Brain pericyte (primary cell): ENCODE data around the gene CNIH1.
"Not testable (repeated sequence)": the region's sequence is repeated elsewhere in the genome, so short reads cannot be mapped to it uniquely, and the experiment has no call there.

Source experiments
- DNase-seq: peaks from one replicate; pipeline ENCODE4 v3.0.0-alpha.2; 2012; ENCODE audit warnings: low read depth, low spot score

CNIH1 gene

GRCh38 chr14:54381821-54382220 is 59.4 kb downstream of the CNIH1 start:
- no peak for DNase-seq

- DNase-seq = not testable (repeated sequence)
Measured at GRCh38 chr14:54380558-54380957, 60.6 kb downstream of the CNIH1 start.

GRCh38 chr14:54378893-54379292 is 62.3 kb downstream of the CNIH1 start:
- DNase-seq = not testable (repeated sequence)

- DNase-seq = no peak
Measured at GRCh38 chr14:54377501-54377900, 63.7 kb downstream of the CNIH1 start.

- DNase-seq = no peak
Measured at GRCh38 chr14:54374117-54374884, 66.9 kb downstream of the CNIH1 start.
